GM23338 (cell line): ENCODE data around the gene MMP1. TPM values are rescaled to one million over a fixed set of nuclear protein-coding genes. Genes with fewer than 3 reads are reported as not detected.

Experiments used
- ATAC-seq: fragments of 200-7000 bp; cut with Tn5 transposase; 3 replicates; pipeline ENCODE4 v1.9.1; 2020
- DNase-seq: peaks from one replicate; pipeline ENCODE4 v3.0.0-alpha.2; 2015; ENCODE audit warnings: low spot score
- H2AFZ ChIP-seq: fragments of 200-600 bp; sonication (generic); 2 replicates; pipeline ENCODE4 v1.8.0; 2016; ENCODE audit warnings: antibody characterized with exemption, mild to moderate bottlenecking, moderate library complexity
- H3F3A ChIP-seq: fragments of 200-600 bp; sonication (generic); replicated peaks from 2 replicates; pipeline ENCODE4 v1.8.0; 2017; ENCODE audit warnings: antibody characterized with exemption, mixed run types, low read depth
- H3K27ac ChIP-seq: fragments of 200-600 bp; sonication (generic); 2 replicates; pipeline ENCODE4 v1.6.1; 2016; ENCODE audit warnings: low read depth
- H3K27me3 ChIP-seq: fragments of 200-600 bp; sonication (generic); 2 replicates; pipeline ENCODE4 v1.8.0; 2016; ENCODE audit warnings: mild to moderate bottlenecking, mixed run types, moderate library complexity; ENCODE audit not compliant: insufficient read depth
- H3K36me3 ChIP-seq: fragments of 200-600 bp; sonication (generic); 2 replicates; pipeline ENCODE4 v1.8.0; 2016; ENCODE audit warnings: mild to moderate bottlenecking; ENCODE audit not compliant: insufficient read depth
- H3K4me1 ChIP-seq: fragments of 200-600 bp; sonication (generic); 2 replicates; pipeline ENCODE4 v1.8.0; 2016; ENCODE audit warnings: mild to moderate bottlenecking, moderate library complexity; ENCODE audit not compliant: insufficient read depth
- H3K4me2 ChIP-seq: fragments of 200-600 bp; sonication (generic); 2 replicates; pipeline ENCODE4 v1.7.1; 2017; ENCODE audit warnings: mixed run types
- H3K4me3 ChIP-seq: fragments of 200-600 bp; sonication (generic); 2 replicates; pipeline ENCODE4 v1.6.1; 2016; ENCODE audit warnings: mixed run types
- H3K79me2 ChIP-seq: fragments of 200-600 bp; sonication (generic); replicated peaks from 2 replicates; pipeline ENCODE4 v1.8.0; 2017; ENCODE audit warnings: mild to moderate bottlenecking; ENCODE audit not compliant: insufficient read depth
- H3K9me2 ChIP-seq: fragments of 200-600 bp; sonication (generic); 2 replicates; pipeline ENCODE4 v1.8.0; 2017; ENCODE audit not compliant: insufficient read depth
- H4K20me1 ChIP-seq: fragments of 200-600 bp; sonication (generic); replicated peaks from 2 replicates; pipeline ENCODE4 v1.8.0; 2017; ENCODE audit warnings: mild to moderate bottlenecking; ENCODE audit not compliant: insufficient read depth
- H3K27ac Mint-ChIP-seq: 2 replicates; pipeline ENCODE4 v1.8.0; 2020; ENCODE audit warnings: inconsistent platforms, mild to moderate bottlenecking, moderate library complexity, mixed read lengths
- H3K27me3 Mint-ChIP-seq: 3 replicates; pipeline ENCODE4 v1.8.0; 2022; ENCODE audit warnings: low read depth, mild to moderate bottlenecking, moderate library complexity, mixed read lengths, inconsistent platforms; ENCODE audit not compliant: insufficient read depth, poor library complexity
- H3K36me3 Mint-ChIP-seq: 3 replicates; pipeline ENCODE4 v1.8.0; 2021; ENCODE audit warnings: low read depth, mild to moderate bottlenecking, inconsistent platforms, moderate library complexity, mixed read lengths
- H3K4me1 Mint-ChIP-seq: 3 replicates; pipeline ENCODE4 v1.8.0; 2020; ENCODE audit warnings: mild to moderate bottlenecking, inconsistent platforms, mixed read lengths
- H3K4me3 Mint-ChIP-seq: 3 replicates; pipeline ENCODE4 v1.8.0; 2021; ENCODE audit warnings: moderate library complexity, mild to moderate bottlenecking, inconsistent platforms, mixed read lengths
- H3K9me3 Mint-ChIP-seq: 3 replicates; pipeline ENCODE4 v1.8.0; 2020; ENCODE audit warnings: moderate library complexity, mild to moderate bottlenecking, inconsistent platforms, mixed read lengths
- CREB1 ChIP-seq: fragments of 250-450 bp; sonication (Bioruptor Pico); IDR thresholded peaks from 2 replicates; pipeline ENCODE4 v1.5.0; 2020; ENCODE audit warnings: low read depth, mild to moderate bottlenecking, moderate library complexity
- EZH2 ChIP-seq: fragments of 200-600 bp; sonication (generic); IDR thresholded peaks from one replicate; pipeline ENCODE4 v1.8.0; 2017; ENCODE audit warnings: antibody characterized with exemption, mild to moderate bottlenecking, low read depth; ENCODE audit not compliant: unreplicated experiment
- EZH2phosphoT487 ChIP-seq: fragments of 200-600 bp; sonication (generic); IDR thresholded peaks from one replicate; pipeline ENCODE4 v1.8.1; 2018; ENCODE audit warnings: antibody characterized with exemption; ENCODE audit not compliant: unreplicated experiment
- JUNB ChIP-seq: IDR thresholded peaks from one replicate; pipeline ENCODE4 v1.6.1; 2016; ENCODE audit warnings: antibody characterized with exemption; ENCODE audit not compliant: unreplicated experiment
- NANOG ChIP-seq: IDR thresholded peaks from 2 replicates; pipeline ENCODE4 v1.6.1; 2016; ENCODE audit warnings: antibody characterized with exemption, borderline replicate concordance
- POLR2AphosphoS5 ChIP-seq: IDR thresholded peaks from 2 replicates; pipeline ENCODE4 v1.6.1; 2016; ENCODE audit warnings: antibody characterized with exemption, low read depth
- STAT1 ChIP-seq: IDR thresholded peaks from one replicate; pipeline ENCODE4 v1.6.1; 2016; ENCODE audit warnings: antibody characterized with exemption; ENCODE audit not compliant: unreplicated experiment
- ZNF114 ChIP-seq: fragments of 250-450 bp; sonication (Bioruptor Pico); IDR thresholded peaks from 2 replicates; pipeline ENCODE4 v1.5.0; 2020; ENCODE audit warnings: mild to moderate bottlenecking, moderate library complexity
- ZNF331 ChIP-seq: fragments of 250-450 bp; sonication (Bioruptor Pico); IDR thresholded peaks from 2 replicates; pipeline ENCODE4 v1.5.0; 2020; ENCODE audit warnings: low read depth, mild to moderate bottlenecking, moderate library complexity
- polyA plus RNA-seq: library from polyadenylated mRNA; unstranded; fragments of >200 nt; fragmentation: Nextera tagmentation; extraction: Ambion mirVana; gene quantifications from 2 replicates; pipeline ENCODE4 v1.2.1, GENCODE V29; 2016
- total RNA-seq: library from RNA; depleted of rRNA; stranded (reverse); fragments of >200 nt; shearing (Covaris generic); gene quantifications from 2 replicates; pipeline ENCODE4 v1.2.3, GENCODE V29; 2014
- TF ChIP-seq, protein P1 (sequence below): IDR thresholded peaks from one replicate; pipeline ENCODE4 v1.6.1; 2018; ENCODE audit warnings: antibody characterized with exemption; ENCODE audit not compliant: unreplicated experiment
- TF ChIP-seq, protein P2 (sequence below): IDR thresholded peaks from 2 replicates; pipeline ENCODE4 v1.6.1; 2016; ENCODE audit warnings: antibody characterized with exemption
- TF ChIP-seq, protein P3 (sequence below), 2 experiments: fragments of 200-600 bp in 1 of 2; sonication (generic) in 1 of 2; conservative IDR thresholded peaks; 2 replicates each; pipeline versions ENCODE4 v1.5.1 to v1.6.1; 2016 to 2017; ENCODE audit warnings: antibody characterized with exemption in 2 of 2, low read depth in 2 of 2, mild to moderate bottlenecking in 2 of 2, moderate library complexity in 1 of 2
- TF ChIP-seq, protein P4 (sequence below): fragments of 250-450 bp; sonication (Bioruptor Pico); IDR thresholded peaks from 2 replicates; pipeline ENCODE4 v1.5.0; 2020; ENCODE audit warnings: mild to moderate bottlenecking, moderate library complexity

Gene MMP1
- total and polyA plus RNA-seq, 2 experiments from 2014 or later = not detected

DNA sequence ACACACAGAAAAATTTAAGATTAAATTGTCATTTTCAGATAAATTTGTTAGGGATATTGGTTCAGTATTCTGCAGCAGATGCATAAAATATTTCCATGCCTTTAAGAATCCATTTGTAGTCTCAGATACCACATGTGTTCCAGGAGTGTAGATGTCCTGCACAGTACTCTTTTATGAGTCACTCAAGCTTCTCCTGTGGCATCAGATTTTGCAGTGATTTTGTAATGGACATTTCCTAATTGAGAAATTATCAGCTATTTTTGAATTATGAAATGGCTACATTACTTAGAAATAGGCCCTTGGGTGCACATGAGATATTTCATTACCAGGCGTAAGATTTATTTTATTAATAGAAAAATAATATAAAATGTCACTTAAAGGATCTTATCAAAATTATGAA is 26.6 kb upstream of the MMP1 start:
- no peak overlapping the region for H3K4me2 ChIP-seq
- no peaks in the 10 kb centered on the region for H3F3A ChIP-seq
- TF ChIP-seq EZH2phosphoT487 (no peak), EZH2 (no peak), ZNF331 (CRISPR knock-in tag) (no peak), STAT1 (no peak), ZNF114 (CRISPR knock-in tag) (no peak), CREB1 (no peak), POLR2AphosphoS5 (no peak), NANOG (no peak), JUNB (no peak)
- TF ChIP-seq, protein P1, sequence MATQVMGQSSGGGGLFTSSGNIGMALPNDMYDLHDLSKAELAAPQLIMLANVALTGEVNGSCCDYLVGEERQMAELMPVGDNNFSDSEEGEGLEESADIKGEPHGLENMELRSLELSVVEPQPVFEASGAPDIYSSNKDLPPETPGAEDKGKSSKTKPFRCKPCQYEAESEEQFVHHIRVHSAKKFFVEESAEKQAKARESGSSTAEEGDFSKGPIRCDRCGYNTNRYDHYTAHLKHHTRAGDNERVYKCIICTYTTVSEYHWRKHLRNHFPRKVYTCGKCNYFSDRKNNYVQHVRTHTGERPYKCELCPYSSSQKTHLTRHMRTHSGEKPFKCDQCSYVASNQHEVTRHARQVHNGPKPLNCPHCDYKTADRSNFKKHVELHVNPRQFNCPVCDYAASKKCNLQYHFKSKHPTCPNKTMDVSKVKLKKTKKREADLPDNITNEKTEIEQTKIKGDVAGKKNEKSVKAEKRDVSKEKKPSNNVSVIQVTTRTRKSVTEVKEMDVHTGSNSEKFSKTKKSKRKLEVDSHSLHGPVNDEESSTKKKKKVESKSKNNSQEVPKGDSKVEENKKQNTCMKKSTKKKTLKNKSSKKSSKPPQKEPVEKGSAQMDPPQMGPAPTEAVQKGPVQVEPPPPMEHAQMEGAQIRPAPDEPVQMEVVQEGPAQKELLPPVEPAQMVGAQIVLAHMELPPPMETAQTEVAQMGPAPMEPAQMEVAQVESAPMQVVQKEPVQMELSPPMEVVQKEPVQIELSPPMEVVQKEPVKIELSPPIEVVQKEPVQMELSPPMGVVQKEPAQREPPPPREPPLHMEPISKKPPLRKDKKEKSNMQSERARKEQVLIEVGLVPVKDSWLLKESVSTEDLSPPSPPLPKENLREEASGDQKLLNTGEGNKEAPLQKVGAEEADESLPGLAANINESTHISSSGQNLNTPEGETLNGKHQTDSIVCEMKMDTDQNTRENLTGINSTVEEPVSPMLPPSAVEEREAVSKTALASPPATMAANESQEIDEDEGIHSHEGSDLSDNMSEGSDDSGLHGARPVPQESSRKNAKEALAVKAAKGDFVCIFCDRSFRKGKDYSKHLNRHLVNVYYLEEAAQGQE = no peak
- TF ChIP-seq, protein P2, sequence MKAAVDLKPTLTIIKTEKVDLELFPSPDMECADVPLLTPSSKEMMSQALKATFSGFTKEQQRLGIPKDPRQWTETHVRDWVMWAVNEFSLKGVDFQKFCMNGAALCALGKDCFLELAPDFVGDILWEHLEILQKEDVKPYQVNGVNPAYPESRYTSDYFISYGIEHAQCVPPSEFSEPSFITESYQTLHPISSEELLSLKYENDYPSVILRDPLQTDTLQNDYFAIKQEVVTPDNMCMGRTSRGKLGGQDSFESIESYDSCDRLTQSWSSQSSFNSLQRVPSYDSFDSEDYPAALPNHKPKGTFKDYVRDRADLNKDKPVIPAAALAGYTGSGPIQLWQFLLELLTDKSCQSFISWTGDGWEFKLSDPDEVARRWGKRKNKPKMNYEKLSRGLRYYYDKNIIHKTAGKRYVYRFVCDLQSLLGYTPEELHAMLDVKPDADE = no peak
- TF ChIP-seq, protein P3, sequence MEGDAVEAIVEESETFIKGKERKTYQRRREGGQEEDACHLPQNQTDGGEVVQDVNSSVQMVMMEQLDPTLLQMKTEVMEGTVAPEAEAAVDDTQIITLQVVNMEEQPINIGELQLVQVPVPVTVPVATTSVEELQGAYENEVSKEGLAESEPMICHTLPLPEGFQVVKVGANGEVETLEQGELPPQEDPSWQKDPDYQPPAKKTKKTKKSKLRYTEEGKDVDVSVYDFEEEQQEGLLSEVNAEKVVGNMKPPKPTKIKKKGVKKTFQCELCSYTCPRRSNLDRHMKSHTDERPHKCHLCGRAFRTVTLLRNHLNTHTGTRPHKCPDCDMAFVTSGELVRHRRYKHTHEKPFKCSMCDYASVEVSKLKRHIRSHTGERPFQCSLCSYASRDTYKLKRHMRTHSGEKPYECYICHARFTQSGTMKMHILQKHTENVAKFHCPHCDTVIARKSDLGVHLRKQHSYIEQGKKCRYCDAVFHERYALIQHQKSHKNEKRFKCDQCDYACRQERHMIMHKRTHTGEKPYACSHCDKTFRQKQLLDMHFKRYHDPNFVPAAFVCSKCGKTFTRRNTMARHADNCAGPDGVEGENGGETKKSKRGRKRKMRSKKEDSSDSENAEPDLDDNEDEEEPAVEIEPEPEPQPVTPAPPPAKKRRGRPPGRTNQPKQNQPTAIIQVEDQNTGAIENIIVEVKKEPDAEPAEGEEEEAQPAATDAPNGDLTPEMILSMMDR (conservative IDR thresholded peaks at IDR 0.05; ENCODE audit: low read depth in 2 of 2) = no peak
- TF ChIP-seq, protein P4, sequence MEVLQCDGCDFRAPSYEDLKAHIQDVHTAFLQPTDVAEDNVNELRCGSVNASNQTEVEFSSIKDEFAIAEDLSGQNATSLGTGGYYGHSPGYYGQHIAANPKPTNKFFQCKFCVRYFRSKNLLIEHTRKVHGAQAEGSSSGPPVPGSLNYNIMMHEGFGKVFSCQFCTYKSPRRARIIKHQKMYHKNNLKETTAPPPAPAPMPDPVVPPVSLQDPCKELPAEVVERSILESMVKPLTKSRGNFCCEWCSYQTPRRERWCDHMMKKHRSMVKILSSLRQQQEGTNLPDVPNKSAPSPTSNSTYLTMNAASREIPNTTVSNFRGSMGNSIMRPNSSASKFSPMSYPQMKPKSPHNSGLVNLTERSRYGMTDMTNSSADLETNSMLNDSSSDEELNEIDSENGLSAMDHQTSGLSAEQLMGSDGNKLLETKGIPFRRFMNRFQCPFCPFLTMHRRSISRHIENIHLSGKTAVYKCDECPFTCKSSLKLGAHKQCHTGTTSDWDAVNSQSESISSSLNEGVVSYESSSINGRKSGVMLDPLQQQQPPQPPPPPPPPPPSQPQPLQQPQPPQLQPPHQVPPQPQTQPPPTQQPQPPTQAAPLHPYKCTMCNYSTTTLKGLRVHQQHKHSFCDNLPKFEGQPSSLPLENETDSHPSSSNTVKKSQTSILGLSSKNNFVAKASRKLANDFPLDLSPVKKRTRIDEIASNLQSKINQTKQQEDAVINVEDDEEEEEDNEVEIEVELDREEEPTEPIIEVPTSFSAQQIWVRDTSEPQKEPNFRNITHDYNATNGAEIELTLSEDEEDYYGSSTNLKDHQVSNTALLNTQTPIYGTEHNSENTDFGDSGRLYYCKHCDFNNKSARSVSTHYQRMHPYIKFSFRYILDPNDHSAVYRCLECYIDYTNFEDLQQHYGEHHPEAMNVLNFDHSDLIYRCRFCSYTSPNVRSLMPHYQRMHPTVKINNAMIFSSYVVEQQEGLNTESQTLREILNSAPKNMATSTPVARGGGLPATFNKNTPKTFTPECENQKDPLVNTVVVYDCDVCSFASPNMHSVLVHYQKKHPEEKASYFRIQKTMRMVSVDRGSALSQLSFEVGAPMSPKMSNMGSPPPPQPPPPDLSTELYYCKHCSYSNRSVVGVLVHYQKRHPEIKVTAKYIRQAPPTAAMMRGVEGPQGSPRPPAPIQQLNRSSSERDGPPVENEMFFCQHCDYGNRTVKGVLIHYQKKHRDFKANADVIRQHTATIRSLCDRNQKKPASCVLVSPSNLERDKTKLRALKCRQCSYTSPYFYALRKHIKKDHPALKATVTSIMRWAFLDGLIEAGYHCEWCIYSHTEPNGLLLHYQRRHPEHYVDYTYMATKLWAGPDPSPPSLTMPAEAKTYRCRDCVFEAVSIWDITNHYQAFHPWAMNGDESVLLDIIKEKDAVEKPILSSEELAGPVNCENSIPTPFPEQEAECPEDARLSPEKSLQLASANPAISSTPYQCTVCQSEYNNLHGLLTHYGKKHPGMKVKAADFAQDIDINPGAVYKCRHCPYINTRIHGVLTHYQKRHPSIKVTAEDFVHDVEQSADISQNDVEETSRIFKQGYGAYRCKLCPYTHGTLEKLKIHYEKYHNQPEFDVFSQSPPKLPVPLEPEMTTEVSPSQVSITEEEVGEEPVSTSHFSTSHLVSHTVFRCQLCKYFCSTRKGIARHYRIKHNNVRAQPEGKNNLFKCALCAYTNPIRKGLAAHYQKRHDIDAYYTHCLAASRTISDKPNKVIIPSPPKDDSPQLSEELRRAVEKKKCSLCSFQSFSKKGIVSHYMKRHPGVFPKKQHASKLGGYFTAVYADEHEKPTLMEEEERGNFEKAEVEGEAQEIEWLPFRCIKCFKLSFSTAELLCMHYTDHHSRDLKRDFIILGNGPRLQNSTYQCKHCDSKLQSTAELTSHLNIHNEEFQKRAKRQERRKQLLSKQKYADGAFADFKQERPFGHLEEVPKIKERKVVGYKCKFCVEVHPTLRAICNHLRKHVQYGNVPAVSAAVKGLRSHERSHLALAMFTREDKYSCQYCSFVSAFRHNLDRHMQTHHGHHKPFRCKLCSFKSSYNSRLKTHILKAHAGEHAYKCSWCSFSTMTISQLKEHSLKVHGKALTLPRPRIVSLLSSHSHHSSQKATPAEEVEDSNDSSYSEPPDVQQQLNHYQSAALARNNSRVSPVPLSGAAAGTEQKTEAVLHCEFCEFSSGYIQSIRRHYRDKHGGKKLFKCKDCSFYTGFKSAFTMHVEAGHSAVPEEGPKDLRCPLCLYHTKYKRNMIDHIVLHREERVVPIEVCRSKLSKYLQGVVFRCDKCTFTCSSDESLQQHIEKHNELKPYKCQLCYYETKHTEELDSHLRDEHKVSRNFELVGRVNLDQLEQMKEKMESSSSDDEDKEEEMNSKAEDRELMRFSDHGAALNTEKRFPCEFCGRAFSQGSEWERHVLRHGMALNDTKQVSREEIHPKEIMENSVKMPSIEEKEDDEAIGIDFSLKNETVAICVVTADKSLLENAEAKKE (CRISPR knock-in tag) = no peak
- no peak overlapping the region for H3K27ac ChIP-seq
- no peak overlapping the region for H2AFZ ChIP-seq
- Mint-ChIP-seq H3K4me1 (peaks cover 5% of the 10 kb centered on the region; the same call in 2 of the 3 replicates), H3K4me3 (no peak overlapping the region), H3K9me3 (peaks cover 21% of the 10 kb centered on the region), H3K36me3 (peaks cover 12% of the 10 kb centered on the region), H3K27ac (no peak overlapping the region), H3K27me3 (no peaks in the 10 kb centered on the region)
- DNase-seq (no peak), ATAC-seq (no peak)
- H3K9me2 ChIP-seq = 0 out of 2 replicates have a peak, but pooled peaks cover 10% of the 10 kb centered on the region
- no peak overlapping the region for H3K4me3 ChIP-seq
- H3K79me2 ChIP-seq = no peaks in the 10 kb centered on the region
- H3K4me1 ChIP-seq = no peaks in the 10 kb centered on the region
- H3K36me3 ChIP-seq = no peaks in the 10 kb centered on the region
- no peaks in the 10 kb centered on the region for H4K20me1 ChIP-seq
- no peaks in the 10 kb centered on the region for H3K27me3 ChIP-seq
